Superior temporal gyrus (tissue), 1 donor: ENCODE measurements around the gene COL4A3.
"Not testable (repeated sequence)": the region's sequence is repeated elsewhere in the genome, so short reads cannot be mapped to it uniquely, and the experiment has no call there.

Experiments used
- DNase-seq: peaks from one replicate; pipeline ENCODE4 v3.0.0-alpha.2; 2016; ENCODE audit errors: extremely low spot score

Gene COL4A3

DNA sequence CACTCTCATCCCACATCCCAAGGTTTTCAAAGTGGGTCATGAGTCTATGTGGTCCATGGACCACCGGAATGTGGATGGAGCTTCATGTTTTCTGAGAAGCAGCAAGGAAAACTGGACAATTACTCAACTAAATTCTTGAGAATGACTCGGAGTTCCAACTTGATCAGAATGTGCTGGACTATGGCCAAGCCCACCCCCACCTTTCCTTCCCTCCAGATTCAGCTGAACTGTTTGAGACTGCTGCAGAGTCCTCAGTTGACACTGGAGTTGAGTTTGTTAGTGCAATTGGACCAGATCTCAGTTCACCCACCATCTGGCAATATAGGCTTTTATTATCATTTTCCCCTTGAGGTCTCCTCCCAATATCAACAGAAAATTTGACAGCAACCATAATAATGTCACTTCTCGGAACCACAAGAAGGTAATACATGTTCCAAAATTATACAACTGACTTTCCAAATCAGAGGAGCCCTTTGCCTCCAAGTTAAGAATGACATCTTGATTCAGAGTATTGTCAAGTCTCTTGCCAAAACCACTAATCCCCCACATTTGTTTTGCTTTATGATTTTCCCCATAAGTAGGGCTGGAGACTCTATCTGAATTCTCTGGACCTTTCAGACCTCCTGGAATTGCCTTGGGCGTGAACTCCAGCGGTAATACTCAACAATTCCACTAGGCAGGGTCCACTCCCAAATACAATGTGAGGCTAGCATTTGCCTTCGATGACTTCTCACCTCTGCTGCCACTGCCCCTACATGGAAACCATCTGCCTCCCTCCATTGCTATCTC lies 9.2 kb upstream of the COL4A3 start:
- no peak for DNase-seq

DNA sequence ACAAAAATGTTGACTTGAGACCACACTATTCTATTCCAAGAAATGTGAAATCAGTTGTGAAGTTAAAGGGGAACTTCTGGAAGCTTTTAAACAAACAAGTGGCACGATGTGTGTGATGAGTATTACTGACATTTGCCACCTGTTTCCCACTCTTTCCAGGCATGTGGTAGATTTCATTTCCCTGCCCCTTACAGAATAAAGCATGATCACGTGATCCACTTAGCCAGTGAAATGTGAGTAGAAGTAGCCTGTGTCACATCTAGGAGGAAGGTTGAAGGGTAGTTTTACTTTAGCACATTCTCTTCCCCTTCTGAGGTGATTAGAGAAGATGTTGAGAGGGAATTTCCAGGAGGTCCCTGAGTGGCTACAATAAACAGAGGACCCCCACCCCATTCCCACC lies 4.3 kb upstream of the COL4A3 start:
- DNase-seq: no peak

DNA sequence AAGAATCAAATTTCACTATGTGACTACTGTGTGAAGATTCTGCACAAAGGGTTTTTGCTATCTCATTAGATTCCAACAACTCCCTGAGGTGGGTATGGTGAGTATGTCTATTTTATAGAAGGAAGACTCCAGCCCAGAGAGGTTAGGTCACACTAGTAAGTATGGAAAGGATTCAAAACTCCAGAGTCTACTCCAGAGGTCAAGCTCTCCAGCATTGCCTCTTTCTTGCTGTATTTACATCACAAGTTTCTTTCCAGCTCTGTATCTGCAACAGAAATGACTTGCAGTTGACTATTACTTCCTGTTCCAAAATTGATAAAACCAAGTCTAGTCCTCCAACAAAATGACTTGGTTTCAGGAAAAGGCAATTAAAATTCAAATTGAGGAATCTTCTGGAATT lies 2.5 kb upstream of the COL4A3 start:
- DNase-seq: no peak

DNA sequence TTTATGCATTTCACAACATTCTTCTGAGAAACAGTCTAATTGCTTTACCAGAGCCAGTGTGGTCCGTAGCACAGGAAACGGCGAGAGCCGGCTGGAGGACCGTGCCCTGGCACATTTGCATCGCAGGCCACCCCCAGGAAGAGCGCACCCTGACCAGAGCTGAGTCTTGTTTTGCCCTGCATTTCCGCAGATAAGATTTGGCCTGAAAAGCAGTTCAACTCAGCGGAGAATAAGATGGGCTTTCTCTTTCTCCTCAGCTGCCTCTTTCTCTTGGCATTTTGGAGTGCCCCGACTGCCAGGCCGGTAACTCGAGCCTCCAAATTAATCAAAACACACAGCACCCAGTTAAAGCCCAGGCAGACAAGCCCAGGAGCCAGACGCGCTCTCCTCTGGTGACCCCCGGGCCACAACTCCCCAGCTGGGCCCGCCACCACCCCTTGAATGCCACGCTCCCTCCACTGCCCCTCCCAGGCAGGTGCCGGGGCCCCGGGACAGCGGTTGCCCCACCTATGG lies 883 bp upstream of the COL4A3 start:
- no peak for DNase-seq

DNA sequence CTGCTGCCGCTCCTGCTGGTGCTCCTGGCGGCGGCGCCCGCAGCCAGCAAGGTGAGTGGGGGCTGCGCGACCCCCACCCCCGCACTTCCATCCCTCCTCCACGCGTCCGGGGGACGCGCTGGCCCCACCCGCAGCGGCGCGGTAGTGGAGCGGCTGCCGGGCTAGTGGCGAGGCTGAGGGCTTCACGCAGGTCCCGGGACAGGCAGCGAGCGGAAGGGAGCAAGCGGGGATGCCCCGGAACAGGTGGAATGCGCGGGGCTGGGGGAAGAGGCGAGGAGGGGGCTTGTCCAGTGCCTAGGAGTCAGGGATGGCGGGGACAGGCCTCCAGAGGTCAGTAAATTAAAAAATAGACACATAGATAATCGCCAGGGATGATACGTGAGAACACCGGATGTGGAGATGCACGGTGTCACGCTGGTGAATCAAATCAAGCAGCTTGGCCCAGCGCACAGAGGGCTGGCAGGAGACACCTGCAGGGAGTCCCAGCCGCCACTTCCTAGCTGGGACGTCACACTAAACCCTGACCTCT lies 403 bp downstream of the COL4A3 start:
- no peak for DNase-seq

DNA sequence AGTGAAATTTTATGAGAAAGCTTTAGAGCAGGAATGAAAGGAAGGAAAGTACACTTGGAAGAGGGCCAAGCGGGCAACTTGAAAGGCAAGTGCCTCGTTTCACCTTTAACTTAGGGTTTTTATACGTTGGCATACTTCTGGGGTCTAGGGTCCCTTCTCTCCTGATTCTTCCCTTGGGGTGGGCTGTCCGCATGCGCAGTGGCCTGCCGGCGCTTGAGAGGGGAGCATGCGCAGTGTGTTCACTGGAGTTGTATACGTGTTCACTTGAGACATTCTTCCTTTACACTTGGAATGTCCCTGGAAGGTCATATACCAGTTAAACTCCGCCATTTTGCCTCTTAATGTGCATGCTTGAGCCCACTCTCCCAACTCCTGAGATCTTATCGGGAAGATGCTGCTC lies 7.4 kb downstream of the COL4A3 start:
- DNase-seq: not testable (repeated sequence)

GRCh38 chr2:227177592-227178336 lies 13.3 kb downstream of the COL4A3 start:
- no peak for DNase-seq

DNA sequence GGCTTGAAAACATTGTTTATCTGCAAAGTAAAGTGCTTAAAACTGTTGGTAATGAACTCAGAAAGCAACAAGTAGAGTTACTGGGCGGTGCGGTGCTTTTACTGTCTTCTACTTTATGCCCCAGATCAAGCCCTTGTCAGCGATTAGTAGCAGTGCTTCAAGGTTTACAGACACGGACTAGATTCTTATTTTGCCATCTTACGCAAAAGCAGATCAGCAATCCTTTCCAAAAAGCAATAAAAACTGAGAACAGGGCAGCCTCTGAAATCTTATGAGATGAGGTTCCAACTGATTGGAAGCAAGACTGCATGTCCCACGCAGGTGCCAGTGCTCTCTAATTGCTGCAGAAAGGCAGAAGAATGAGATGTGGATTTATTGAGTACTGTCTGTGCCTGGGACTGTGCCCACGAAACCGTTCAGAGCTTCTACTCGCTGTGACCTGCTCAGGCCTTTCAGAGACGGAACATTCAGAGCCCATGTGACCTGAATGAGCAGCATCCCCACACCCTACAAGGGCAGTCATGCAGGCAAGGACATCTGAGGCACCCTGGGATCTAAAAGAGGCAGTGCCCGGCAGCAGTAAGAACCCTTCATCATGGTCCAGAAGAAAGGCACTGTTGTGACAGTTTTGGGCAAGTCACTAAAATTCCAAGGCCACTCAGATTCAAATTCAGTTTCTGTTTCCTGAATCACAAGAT lies 15.7 kb downstream of the COL4A3 start:
- DNase-seq: no peak

DNA sequence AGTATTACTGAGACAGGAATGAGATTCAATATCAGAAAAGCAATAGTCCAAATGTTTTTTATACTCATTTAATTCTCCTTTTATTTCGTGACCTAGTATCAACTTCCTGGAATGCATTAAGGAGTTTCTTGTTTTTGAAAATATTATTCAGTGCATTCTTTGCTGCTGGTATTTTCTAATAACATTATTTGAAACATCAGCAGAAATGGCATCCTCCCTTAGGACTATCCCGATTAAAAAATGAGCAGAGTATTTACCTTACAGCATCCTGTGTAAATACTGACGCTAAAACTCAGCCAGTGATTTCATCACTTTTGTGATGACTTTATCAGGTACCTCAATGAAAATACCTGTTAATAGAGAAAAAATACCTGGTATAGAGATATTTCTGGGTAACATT lies 16.3 kb downstream of the COL4A3 start:
- DNase-seq: no peak

DNA sequence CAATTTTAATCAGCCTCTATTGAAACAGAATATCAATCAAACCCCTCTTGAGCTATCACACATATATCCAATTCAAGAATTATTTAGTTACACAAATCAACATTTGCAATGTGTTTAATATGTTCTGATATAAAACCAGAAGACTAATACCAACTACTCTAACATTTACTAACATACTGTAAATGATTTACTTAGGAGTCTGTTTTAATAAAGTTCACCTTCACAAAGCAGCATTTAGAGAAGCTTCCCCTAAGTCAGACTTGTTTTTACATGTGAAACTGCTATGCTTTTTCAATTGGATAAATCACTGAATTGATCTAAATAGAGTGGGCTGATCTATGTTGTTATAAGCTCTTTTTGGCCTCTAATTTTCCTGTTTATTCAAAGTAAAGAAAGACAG lies 18.3 kb downstream of the COL4A3 start:
- DNase-seq: no peak

- no peak for DNase-seq
These were observed 19.4 kb downstream of the COL4A3 start for GRCh38 chr2:227183657-227184367.

DNA sequence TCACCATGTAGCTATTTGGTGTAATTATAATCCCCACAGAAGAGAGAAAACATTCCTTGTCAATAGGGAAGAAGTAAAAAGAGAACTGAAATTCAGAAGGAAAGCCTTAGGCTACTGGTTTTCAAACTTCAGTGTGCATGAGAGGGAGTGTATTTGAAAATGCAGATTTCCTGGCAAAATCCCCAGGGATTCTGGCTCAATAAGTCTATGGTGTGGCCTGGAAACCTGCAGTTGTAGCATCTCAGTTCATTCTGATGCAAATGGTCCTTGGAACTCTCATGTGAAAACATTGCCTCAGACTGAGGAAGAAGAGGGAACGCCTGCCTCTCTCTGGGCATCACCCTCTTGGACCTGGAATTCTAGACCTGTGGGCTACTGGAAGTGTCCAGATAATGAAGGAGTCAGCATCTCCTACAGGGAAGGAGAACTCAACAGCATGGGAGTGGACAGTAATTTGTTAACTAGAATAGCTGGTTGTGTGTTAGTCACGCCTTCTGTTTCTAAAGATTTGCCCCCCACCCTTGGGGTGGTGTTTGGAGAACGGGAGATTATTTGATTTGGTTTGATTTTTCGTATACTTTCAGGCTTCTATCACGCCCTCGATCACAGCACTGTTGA lies 21.3 kb downstream of the COL4A3 start:
- no peak for DNase-seq

DNA sequence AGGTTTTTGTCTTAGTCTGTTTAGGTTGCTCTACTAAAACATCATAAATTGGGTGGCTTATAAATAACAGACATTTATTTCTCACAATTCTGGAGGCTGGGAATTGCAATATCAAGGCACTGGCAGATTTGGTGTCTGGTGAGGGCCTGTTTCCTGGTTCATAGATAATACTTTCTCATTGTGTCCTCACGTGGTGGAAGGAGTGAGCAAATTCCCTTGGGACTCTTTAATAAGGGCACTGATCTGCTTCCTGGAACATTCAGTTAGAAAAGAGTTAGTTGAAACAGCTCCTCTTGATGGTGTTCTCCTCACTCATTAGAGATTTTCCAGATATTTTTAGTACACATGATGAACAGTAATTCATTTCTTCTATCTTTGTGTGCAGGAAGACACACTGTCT lies 22.3 kb downstream of the COL4A3 start:
- no peak for DNase-seq

- no peak for DNase-seq
These were observed 23.9 kb downstream of the COL4A3 start for GRCh38 chr2:227188292-227188691.

- no peak for DNase-seq
These were observed 26.9 kb downstream of the COL4A3 start for GRCh38 chr2:227191367-227191766.

GRCh38 chr2:227192491-227192890 lies 28.1 kb downstream of the COL4A3 start:
- DNase-seq: no peak

DNA sequence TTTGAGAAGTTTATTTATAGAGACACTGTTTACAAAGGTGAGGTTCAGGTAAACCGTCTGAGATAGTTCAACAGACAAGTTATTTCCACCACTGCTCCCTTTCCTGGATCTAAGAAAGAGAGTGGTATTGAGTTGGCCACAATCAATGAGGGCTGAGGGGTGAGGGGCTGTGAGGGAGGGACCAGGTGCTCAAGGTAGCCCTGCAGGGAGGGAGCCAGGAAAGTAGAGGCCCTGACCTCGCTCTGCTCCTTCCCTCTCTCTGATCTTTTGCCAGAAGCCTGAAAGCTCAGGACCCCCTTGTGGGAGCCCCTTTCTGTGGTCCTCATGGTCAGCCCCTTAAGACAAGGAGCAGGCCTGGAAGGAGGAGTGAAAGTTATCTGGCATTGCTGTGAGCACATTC lies 29.8 kb downstream of the COL4A3 start:
- DNase-seq: no peak

DNA sequence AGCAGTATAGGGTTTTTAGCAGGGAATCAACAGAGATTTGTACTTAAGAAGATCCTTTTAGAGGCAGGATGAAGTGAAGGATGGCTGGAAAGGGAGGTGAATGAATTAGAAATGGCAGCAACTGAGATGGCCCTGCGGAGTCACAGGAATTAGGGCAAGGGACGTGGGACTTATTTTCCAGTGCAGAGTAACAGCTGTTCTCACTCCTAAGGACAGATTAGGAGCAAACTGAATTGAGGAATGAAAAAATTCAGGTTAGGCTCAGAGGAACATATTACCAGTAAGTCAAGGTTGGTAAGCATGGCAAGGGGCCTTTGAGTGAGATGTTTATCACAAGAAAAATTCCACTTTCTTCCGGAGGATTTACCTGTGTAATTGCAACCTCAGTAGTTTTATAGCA lies 34.4 kb downstream of the COL4A3 start:
- no peak for DNase-seq

DNA sequence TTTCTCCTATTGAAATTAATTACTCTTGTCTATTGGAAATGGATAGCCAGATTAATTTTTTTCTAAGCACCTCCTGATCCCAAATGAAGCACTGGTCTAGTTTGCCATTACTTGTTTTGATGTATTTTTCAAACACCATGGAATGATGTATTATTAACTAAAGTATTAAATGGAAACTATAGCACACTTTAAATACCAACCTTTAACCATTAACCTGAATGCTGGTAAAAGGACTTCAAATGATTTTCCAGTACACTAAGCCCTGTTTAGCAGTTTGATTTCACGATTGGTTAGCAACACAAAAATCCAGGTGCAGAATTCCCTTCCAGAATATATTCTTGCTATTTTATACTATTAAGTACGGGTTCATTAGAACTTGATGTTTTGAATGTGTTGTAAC lies 37.3 kb downstream of the COL4A3 start:
- DNase-seq: no peak

- no peak for DNase-seq
These were observed 40.0 kb downstream of the COL4A3 start for GRCh38 chr2:227204452-227204851.

- DNase-seq: no peak
These were observed 41.3 kb downstream of the COL4A3 start for GRCh38 chr2:227205701-227206100.
